SK-N-SH (cell line): ENCODE data around the gene DSG2.

Source experiments
- CTCF ChIP-seq: fragments of 200-600 bp; sonication (generic); IDR thresholded peaks from 2 replicates; pipeline ENCODE4 v1.6.1; 2017; ENCODE audit warnings: antibody characterized with exemption, mild to moderate bottlenecking, moderate library complexity
- EP300 ChIP-seq, 2 experiments: IDR thresholded peaks; 2 replicates each; pipeline versions ENCODE4 v1.4.0 to v1.6.1; 2012; ENCODE audit warnings: borderline replicate concordance in 1 of 2, low read depth in 1 of 2, low read length in 1 of 2
- JUND ChIP-seq: IDR thresholded peaks from 2 replicates; pipeline ENCODE4 v1.4.0; 2012
- SMC3 ChIP-seq: IDR thresholded peaks from 2 replicates; pipeline ENCODE4 v1.6.1; 2012; ENCODE audit warnings: low read depth, low read length, improper control_type of control experiment
- YY1 ChIP-seq: IDR thresholded peaks from 2 replicates; pipeline ENCODE4 v1.4.0; 2012; ENCODE audit warnings: low read depth, mild to moderate bottlenecking
- TF ChIP-seq, protein P1 (sequence below): IDR thresholded peaks from 2 replicates; pipeline ENCODE4 v1.6.1; 2012; ENCODE audit warnings: mild to moderate bottlenecking, low read depth, low read length, moderate library complexity

DNA sequence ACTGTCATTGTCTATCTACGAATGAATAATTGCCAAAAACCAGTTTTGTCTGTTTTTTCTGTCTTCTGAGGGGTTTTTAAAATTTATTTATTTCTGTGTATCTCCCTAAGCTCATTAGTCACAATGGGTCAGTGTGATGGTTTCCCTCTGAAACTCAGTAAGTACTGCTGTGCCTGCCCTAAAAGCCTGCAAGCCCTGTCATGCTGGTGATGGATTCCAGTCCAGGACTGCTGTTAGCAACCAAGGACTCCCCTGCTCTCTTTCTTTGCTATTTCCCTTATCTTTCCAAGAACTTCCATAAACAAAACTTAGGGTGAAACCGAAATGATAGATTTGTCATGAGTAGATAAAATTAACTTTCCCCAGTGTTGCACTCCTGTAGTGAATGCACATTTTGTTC lies 11.8 kb upstream of the DSG2 start:
- TF ChIP-seq, protein P1, sequence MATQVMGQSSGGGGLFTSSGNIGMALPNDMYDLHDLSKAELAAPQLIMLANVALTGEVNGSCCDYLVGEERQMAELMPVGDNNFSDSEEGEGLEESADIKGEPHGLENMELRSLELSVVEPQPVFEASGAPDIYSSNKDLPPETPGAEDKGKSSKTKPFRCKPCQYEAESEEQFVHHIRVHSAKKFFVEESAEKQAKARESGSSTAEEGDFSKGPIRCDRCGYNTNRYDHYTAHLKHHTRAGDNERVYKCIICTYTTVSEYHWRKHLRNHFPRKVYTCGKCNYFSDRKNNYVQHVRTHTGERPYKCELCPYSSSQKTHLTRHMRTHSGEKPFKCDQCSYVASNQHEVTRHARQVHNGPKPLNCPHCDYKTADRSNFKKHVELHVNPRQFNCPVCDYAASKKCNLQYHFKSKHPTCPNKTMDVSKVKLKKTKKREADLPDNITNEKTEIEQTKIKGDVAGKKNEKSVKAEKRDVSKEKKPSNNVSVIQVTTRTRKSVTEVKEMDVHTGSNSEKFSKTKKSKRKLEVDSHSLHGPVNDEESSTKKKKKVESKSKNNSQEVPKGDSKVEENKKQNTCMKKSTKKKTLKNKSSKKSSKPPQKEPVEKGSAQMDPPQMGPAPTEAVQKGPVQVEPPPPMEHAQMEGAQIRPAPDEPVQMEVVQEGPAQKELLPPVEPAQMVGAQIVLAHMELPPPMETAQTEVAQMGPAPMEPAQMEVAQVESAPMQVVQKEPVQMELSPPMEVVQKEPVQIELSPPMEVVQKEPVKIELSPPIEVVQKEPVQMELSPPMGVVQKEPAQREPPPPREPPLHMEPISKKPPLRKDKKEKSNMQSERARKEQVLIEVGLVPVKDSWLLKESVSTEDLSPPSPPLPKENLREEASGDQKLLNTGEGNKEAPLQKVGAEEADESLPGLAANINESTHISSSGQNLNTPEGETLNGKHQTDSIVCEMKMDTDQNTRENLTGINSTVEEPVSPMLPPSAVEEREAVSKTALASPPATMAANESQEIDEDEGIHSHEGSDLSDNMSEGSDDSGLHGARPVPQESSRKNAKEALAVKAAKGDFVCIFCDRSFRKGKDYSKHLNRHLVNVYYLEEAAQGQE = no peak
- TF ChIP-seq JUND = no peak
- TF ChIP-seq CTCF = no peak
- no peak for TF ChIP-seq YY1
- no peak for TF ChIP-seq EP300 (IDR thresholded peaks at IDR 0.05; ENCODE audit: borderline replicate concordance in 1 of 2, low read depth in 1 of 2, low read length in 1 of 2)
- no peak for TF ChIP-seq SMC3
